ENCODE results near the gene SH3YL1.

The SH3YL1 gene

DNA sequence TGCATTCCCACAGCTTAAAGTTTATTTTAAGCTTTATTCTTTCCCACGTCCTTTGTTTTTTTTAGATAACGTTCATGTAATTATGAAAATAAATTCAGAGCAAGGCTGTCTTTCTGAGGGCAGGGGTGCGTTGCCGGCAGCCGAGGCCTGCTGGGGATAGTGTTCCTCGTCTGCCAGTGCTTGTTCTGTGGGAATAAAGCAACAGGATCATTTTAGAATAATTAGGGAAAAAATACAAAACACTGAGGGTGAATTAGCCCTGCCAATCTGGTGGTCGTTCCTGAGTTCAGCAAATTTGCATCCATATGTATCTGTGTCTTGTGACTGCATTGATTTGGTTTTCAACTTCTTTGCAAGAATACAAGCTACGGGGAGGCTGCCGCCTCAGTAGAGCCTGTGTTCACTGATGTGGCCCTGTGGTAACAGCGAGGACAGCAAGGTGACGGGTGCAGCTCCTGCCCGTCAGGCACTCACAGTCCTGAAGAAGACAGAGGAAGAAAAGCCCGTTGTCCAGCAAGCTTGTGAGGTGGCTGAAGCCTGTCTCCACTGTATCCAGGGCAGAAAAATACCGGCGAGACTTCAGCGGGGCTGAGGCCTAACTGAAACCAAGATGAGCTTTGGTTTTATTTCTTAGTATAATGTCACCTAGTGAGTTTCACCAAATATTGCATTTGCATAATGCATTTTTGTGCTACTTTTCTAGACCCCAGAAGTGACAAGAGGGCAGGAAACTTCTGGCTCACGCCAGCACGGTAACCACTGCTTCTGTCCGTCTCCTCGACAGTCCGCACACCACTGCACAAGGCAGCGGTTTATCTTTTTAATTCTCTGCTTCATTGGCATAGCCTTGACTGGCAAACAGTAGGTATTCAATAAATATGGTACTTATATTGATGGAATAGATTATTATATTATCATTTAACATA lies 64.5 kb downstream of the SH3YL1 start:
- TF ChIP-seq CTCF (IDR thresholded peaks at IDR 0.05; ENCODE audit: insufficient read depth, missing control alignments) = no peak
- no peak for FAIRE-seq
- no peak for DNase-seq (ENCODE audit: insufficient read length, low spot score)

DNA sequence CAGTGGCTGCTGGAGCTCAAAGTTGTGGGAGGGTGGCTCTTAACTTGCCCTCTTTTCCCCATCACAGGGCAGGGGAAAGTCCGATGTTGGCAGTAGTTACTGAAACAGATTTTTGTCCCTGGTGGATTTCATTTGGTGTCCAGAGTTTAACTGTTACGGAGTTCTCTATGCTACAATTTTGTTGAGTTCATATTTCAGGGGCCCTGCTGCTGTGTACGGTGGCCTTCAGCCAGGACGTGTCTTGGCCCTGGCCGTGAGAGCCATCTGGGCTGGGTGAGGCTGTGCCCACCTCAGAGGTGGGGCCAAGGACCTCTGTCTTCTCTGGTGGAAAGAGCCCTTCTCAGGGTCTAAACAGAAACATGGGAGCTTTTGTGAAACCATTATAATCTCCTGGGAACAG lies 67.4 kb downstream of the SH3YL1 start:
- TF ChIP-seq CTCF (IDR thresholded peaks at IDR 0.05; ENCODE audit: insufficient read depth, missing control alignments) = no peak
- DNase-seq (ENCODE audit: insufficient read length, low spot score) (no peak), FAIRE-seq (no peak)

DNA sequence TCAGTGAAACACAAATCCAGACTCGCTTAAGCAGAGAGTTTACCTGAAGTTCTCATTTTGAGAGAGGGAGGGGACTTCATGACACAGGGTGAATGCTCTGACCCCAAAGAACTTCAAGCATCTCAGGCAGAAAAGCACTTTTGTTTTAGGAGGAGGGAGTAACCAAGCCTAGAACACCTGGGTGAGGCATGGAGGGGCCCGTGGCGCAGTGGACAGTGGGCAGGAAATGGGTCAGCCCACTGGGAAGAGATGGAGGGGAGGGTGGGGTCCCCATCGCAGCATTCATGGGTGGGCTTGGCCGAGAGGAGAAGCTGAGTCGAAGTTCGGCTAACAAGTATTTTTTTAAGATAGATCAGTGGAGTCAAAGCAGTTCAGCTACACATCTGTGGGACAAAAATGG lies 67.9 kb downstream of the SH3YL1 start:
- TF ChIP-seq CTCF (IDR thresholded peaks at IDR 0.05; ENCODE audit: insufficient read depth, missing control alignments) = no peak
- no peak for FAIRE-seq

GRCh38 chr2:193141-193671 lies 70.6 kb downstream of the SH3YL1 start:
- TF ChIP-seq CTCF (IDR thresholded peaks at IDR 0.05; ENCODE audit: insufficient read depth, missing control alignments) = no peak
- no peak for FAIRE-seq
- no peak for DNase-seq (ENCODE audit: insufficient read length, low spot score)

More for the DNA sequence above, 67.9 kb downstream of the SH3YL1 start:
- no peak for DNase-seq (ENCODE audit: insufficient read length, low spot score)

- DNase-seq (ENCODE audit: insufficient read length, low spot score) (no peak), FAIRE-seq (no peak)
- TF ChIP-seq CTCF (IDR thresholded peaks at IDR 0.05; ENCODE audit: insufficient read depth, missing control alignments) = no peak
These were observed 72.3 kb downstream of the SH3YL1 start for GRCh38 chr2:191311-192190.

GRCh38 chr2:187825-188224 lies 76.0 kb downstream of the SH3YL1 start:
- TF ChIP-seq CTCF (IDR thresholded peaks at IDR 0.05; ENCODE audit: insufficient read depth, missing control alignments) = no peak
- DNase-seq (ENCODE audit: insufficient read length, low spot score) = no peak
- no peak for FAIRE-seq
